GM18526 (cell line): ENCODE results near the gene PLA2G2E.

Experiments
- POLR2A ChIP-seq: IDR thresholded peaks from 3 replicates; pipeline ENCODE4 v1.6.1; 2011; ENCODE audit not compliant: insufficient read length; ENCODE audit errors: extremely low read depth

The PLA2G2E gene

DNA sequence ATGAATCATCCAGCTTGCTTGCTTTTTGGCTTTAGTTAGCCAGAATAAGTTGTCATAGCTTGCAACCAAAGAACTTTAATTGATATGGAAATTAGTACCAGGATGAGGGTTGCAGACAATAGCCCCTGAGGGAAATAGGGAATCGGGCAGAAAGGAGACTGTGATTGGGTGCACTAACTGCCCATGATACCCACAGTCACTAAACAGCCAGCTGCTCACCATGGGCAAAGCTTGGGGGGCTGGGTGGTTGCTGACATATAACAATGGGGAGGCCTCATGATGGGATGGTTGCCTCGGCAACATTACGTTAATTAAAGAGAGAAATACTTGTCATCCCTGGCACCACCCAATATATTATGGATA, 17.8 kb upstream of the PLA2G2E start:
- no peak for TF ChIP-seq POLR2A

- TF ChIP-seq POLR2A, result no peak
Measured at GRCh38 chr1:19940486-19941205, 17.2 kb upstream of the PLA2G2E start.

- TF ChIP-seq POLR2A, result no peak
Measured at GRCh38 chr1:19938472-19938871, 15.1 kb upstream of the PLA2G2E start.

DNA sequence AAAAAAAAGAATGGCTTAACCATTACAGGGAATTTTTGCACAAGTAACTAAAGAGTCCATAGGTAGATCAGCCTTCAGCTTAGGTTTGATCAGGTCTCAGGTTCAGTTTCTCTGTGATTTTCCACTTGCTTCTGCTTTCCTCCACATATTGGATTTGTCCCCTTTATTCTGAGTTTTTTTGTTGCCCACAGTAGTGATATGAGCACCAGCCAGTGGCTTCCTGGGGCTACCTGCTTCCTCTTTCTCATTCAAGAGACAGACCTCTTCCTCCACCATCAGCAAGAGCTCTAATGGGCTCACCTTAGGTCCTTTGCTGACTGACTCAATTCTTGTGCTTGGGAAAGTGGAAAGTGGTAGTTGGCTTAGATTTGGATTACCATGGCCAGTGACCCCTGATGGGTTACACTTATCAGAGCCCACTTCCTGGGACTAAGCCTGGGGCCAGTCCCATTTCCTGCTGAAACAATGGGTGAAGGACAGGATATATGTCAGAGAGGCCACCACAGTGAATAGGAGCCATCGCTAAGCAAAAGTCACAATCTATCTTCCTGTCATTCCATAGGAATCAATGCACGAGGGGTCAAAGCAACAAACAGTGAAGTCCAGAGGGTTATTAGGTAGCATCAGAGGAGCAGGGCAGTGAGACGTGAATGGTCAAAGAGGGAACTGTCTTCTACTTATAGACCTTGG, 12.8 kb upstream of the PLA2G2E start:
- TF ChIP-seq POLR2A, result no peak

GRCh38 chr1:19934336-19934735, 10.9 kb upstream of the PLA2G2E start:
- no peak for TF ChIP-seq POLR2A

DNA sequence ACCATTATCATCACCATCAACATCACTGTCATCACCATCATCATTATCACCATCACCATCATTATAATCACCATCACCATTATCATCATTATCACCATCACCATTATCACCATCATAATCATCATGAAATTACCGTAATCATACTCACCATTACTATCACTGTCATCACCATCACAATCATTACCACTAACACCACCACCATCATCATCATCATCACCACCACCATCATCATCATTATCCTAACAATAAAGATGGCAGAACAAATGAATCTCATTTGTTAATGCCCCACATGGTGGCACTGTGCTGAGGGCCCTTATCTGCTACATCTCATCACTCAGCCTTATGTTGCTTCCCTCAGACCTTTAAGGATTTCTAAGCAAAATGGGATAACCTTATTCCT, 9.4 kb upstream of the PLA2G2E start:
- no peak for TF ChIP-seq POLR2A

GRCh38 chr1:19926296-19927129, 3.1 kb upstream of the PLA2G2E start:
- TF ChIP-seq POLR2A, result no peak

DNA sequence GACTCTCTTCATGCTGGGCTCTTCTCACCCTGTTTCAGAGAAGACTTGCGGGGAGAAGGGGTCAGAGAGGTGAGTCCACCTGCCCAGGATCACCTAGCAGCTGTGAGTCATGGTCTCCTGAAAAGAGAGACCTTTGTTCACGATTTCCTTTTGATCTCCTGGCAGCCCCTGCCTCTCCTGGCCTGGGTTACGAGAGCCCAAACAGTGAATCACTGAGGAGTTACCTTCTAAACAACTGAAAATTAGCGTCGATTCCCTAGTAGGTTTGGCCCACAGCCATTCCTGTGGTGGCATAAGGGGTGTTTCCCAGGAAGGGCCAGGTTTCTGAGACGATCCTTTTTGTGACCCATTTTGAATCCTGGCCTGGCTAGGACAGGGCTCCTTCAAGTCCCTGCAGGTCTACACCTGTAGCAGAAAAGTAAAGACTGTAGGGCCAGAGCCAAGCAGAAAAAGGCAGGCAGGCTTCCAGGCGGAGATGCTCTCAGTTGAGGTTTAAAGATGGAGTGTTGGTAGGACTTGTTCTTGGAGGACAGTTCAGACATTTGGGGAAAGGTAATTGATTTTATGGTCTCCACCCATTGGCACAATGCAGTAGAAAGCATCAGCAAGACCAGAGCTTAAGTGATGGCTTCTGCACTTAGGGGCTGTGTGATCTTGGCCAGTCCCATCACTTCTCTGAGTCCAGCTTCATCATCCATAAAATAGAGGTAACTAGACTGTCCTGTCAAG, 2.1 kb upstream of the PLA2G2E start:
- TF ChIP-seq POLR2A, result no peak

DNA sequence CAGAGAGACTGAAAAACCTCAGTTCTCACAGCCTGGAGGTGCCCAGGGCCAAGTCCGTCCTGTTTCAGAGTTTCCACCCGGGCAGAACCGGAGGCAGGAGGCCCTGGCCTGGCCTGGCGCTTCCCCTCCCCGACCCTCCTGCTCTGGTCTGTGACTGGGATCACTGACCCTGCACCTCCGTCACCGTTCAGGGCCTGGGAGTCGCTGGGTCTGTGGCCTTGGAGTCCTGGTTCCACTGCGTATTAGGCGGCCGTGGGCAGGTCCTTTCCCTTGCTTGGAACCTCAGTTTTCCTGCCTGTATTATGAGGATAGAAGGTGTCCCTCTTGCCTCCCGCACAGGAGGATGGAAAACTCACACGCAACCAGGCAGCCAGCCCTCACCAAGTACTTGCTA, 533 bp upstream of the PLA2G2E start:
- TF ChIP-seq POLR2A, result no peak

DNA sequence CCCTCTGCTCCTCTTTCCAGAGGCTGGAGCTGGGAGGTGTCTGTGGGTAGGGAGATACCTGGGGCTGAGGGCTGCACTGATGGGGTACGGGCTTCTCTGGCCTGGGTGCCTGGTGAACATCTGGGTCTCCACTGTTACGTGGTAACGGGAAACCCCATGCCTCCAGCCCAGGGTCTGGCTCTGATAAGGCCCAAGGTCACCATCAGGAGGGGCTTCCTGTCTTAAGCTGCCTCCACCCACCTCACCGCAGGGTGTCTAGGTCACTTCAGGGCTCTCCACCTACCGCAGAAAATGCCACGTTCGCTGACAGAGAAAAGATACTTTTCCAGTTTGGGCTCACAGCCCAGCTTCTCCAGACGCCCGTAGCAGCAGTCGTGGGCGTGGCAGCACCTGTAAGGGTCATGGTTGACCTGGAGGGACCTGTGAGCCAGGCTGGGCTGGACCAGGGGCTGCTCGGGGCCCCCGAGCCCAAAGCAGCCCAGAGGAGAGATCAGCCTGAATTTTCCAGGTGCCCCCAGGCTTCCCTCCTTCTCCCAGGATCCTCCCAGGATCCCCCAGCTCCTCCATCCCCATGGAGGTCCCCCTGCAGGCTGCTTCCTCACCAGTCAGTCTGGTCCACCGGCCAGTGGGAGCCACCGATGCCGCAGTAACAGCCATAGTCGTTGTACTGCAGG, 1.3 kb downstream of the PLA2G2E start:
- TF ChIP-seq POLR2A, result no peak

DNA sequence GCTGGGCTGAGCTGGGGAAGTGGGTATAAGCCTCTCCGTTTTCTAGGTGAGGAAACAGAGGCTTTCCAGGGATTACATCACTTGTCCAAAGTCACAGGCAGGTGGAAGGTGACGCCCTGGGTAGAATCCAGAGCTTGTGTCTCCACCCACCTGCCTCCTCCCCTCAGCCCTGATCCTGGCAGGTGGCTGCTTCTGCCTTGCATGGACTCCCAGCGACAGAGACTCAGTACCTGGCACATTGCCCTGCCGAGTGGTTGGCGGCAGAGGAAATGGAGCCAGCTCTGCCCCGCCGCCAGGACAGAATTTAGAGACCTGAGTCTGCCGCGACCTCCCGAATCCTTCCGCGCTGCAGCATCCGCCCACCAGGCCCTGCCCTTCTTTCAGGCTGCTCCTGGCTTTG, 2.1 kb downstream of the PLA2G2E start:
- TF ChIP-seq POLR2A, result no peak

DNA sequence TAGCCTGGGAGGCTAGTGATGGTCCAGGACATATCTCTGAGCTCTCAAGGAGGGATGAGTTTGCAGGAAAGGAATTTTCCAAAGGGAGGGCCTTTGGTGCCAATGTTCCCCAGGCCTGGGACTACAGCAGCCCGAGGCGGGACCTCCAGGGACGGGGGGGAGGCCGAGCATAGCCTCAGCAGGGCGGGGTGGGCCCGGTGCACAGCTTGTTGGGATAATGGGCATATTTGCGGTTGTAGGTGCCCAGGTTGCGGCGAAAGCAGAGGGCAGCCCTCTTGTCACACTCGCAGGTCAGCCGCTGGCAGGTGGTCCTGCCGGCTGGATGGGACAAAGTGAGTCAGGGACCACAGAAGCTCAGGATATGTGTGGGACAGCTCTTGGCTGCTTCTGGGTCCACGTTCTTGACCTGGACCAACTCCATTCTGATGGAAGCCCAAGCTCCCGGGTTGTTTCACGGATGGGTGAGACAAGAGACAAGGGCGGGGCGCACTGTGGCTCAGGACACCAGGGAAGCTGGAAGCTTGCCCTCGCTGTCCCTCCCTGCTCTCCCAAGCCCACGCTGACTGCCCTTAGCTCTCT, 3.2 kb downstream of the PLA2G2E start:
- TF ChIP-seq POLR2A, result no peak

- no peak for TF ChIP-seq POLR2A
Measured at GRCh38 chr1:19918057-19918456, 5.4 kb downstream of the PLA2G2E start.

GRCh38 chr1:19910650-19911049, 12.8 kb downstream of the PLA2G2E start:
- TF ChIP-seq POLR2A, result no peak
